DMS114 treated with DMSO at 0.1 percent for 48 hours (cell line): ENCODE data around the gene FGF14.

Source experiments
- DNase-seq: peaks from one replicate; lab custom pipeline; 2025; ENCODE audit not compliant: unreplicated experiment; lab: John Stamatoyannopoulos, UW

Gene FGF14

GRCh38 chr13:102260256-102260655, 141.6 kb downstream of the FGF14 start:
- DNase-seq, result no peak

- DNase-seq, result no peak
Measured at GRCh38 chr13:102255409-102255808, 146.4 kb downstream of the FGF14 start.

- no peak for DNase-seq
Measured at GRCh38 chr13:102251817-102252216, 150.0 kb downstream of the FGF14 start.

GRCh38 chr13:102250448-102250847, 151.4 kb downstream of the FGF14 start:
- no peak for DNase-seq

- no peak for DNase-seq
Measured at GRCh38 chr13:102244607-102245227, 157.1 kb downstream of the FGF14 start.

GRCh38 chr13:102240110-102240509, 161.7 kb downstream of the FGF14 start:
- no peak for DNase-seq

- DNase-seq, result no peak
Measured at GRCh38 chr13:102237230-102237629, 164.6 kb downstream of the FGF14 start.

GRCh38 chr13:102236830-102237229, 165.0 kb downstream of the FGF14 start:
- DNase-seq, result no peak

GRCh38 chr13:102236341-102236740, 165.5 kb downstream of the FGF14 start:
- DNase-seq, result no peak

- no peak for DNase-seq
Measured at GRCh38 chr13:102235689-102236088, 166.2 kb downstream of the FGF14 start.

GRCh38 chr13:102234618-102235017, 167.2 kb downstream of the FGF14 start:
- DNase-seq, result no peak

- DNase-seq, result no peak
Measured at GRCh38 chr13:102233566-102234208, 168.2 kb downstream of the FGF14 start.

GRCh38 chr13:102231479-102231878, 170.4 kb downstream of the FGF14 start:
- no peak for DNase-seq

- no peak for DNase-seq
Measured at GRCh38 chr13:102227741-102228140, 174.1 kb downstream of the FGF14 start.

- DNase-seq, result no peak
Measured at GRCh38 chr13:102226591-102226990, 175.3 kb downstream of the FGF14 start.

- no peak for DNase-seq
Measured at GRCh38 chr13:102225892-102226291, 176.0 kb downstream of the FGF14 start.

GRCh38 chr13:102220681-102221228, 181.1 kb downstream of the FGF14 start:
- no peak for DNase-seq

- DNase-seq, result no peak
Measured at GRCh38 chr13:102214956-102215355, 186.9 kb downstream of the FGF14 start.

GRCh38 chr13:102212729-102213128, 189.1 kb downstream of the FGF14 start:
- no peak for DNase-seq

- DNase-seq, result no peak
Measured at GRCh38 chr13:102208347-102208746, 193.5 kb downstream of the FGF14 start.

GRCh38 chr13:102207680-102208342, 194.0 kb downstream of the FGF14 start:
- DNase-seq, result no peak

- DNase-seq, result no peak
Measured at GRCh38 chr13:102203718-102204117, 198.1 kb downstream of the FGF14 start.
